HEK293T (cell line): ENCODE measurements around the gene HOXD11.

Experiments used
- CTCF ChIA-PET: fragments of 350-600 bp; formaldehyde crosslinking; extraction: SDS; loops from one replicate; lab custom pipeline; 2021; ENCODE audit warnings: antibody characterized with exemption, inconsistent platforms; lab: Yijun Ruan, JAX
- POLR2A ChIA-PET: fragments of 350-600 bp; formaldehyde crosslinking; extraction: SDS; loops from one replicate; lab custom pipeline; 2020; ENCODE audit warnings: antibody characterized with exemption, inconsistent platforms; lab: Yijun Ruan, JAX
- DNase-seq: peaks from one replicate; pipeline ENCODE4 v3.0.0; 2012; ENCODE audit warnings: mixed read lengths; ENCODE audit errors: extremely low spot score
- ARNT ChIP-seq: fragments of 450-650 bp; IDR thresholded peaks from 2 replicates; pipeline ENCODE4 v1.6.1; 2017; ENCODE audit warnings: mild to moderate bottlenecking
- BHLHE40 ChIP-seq: fragments of 450-650 bp; IDR thresholded peaks from 2 replicates; pipeline ENCODE4 v1.6.1; 2016; ENCODE audit warnings: mild to moderate bottlenecking, moderate library complexity, borderline replicate concordance
- CTBP1 ChIP-seq: fragments of 450-650 bp; IDR thresholded peaks from 2 replicates; pipeline ENCODE4 v1.6.1; 2016; ENCODE audit warnings: borderline replicate concordance
- ELF4 ChIP-seq: fragments of 450-650 bp; IDR thresholded peaks from 2 replicates; pipeline ENCODE4 v1.6.1; 2017; ENCODE audit warnings: antibody characterized with exemption
- FOXA1 ChIP-seq: fragments of 450-650 bp; IDR thresholded peaks from 2 replicates; pipeline ENCODE4 v1.6.1; 2016; ENCODE audit warnings: mild to moderate bottlenecking
- FOXK2 ChIP-seq: fragments of 450-650 bp; IDR thresholded peaks from 2 replicates; pipeline ENCODE4 v1.6.1; 2016; ENCODE audit warnings: mild to moderate bottlenecking
- FOXM1 ChIP-seq: fragments of 450-650 bp; IDR thresholded peaks from 2 replicates; pipeline ENCODE4 v1.6.1; 2017; ENCODE audit warnings: mild to moderate bottlenecking, borderline replicate concordance
- HDGF ChIP-seq: fragments of 450-650 bp; IDR thresholded peaks from 2 replicates; pipeline ENCODE4 v1.6.1; 2017; ENCODE audit warnings: antibody characterized with exemption, borderline replicate concordance
- L3MBTL2 ChIP-seq: fragments of 450-650 bp; conservative IDR thresholded peaks from 2 replicates; pipeline ENCODE4 v1.6.1; 2016; ENCODE audit warnings: mild to moderate bottlenecking
- LEF1 ChIP-seq: fragments of 450-650 bp; IDR thresholded peaks from 2 replicates; pipeline ENCODE4 v1.6.1; 2017; ENCODE audit warnings: mild to moderate bottlenecking, borderline replicate concordance
- NFRKB ChIP-seq: fragments of 450-650 bp; IDR thresholded peaks from 2 replicates; pipeline ENCODE4 v1.6.1; 2016; ENCODE audit warnings: mild to moderate bottlenecking, moderate library complexity
- SP1 ChIP-seq: fragments of 450-650 bp; IDR thresholded peaks from 2 replicates; pipeline ENCODE4 v1.6.1; 2017
- SUZ12 ChIP-seq: fragments of 450-650 bp; IDR thresholded peaks from 2 replicates; pipeline ENCODE4 v1.6.1; 2016; ENCODE audit warnings: mild to moderate bottlenecking
- TARDBP ChIP-seq: fragments of 450-650 bp; IDR thresholded peaks from 2 replicates; pipeline ENCODE4 v1.6.1; 2016
- ZNF384 ChIP-seq: fragments of 450-650 bp; IDR thresholded peaks from 2 replicates; pipeline ENCODE4 v1.6.1; 2016
- TF ChIP-seq, protein P1 (sequence below): fragments of 450-650 bp; IDR thresholded peaks from 2 replicates; pipeline ENCODE4 v1.6.1; 2016

HOXD11 gene

DNA sequence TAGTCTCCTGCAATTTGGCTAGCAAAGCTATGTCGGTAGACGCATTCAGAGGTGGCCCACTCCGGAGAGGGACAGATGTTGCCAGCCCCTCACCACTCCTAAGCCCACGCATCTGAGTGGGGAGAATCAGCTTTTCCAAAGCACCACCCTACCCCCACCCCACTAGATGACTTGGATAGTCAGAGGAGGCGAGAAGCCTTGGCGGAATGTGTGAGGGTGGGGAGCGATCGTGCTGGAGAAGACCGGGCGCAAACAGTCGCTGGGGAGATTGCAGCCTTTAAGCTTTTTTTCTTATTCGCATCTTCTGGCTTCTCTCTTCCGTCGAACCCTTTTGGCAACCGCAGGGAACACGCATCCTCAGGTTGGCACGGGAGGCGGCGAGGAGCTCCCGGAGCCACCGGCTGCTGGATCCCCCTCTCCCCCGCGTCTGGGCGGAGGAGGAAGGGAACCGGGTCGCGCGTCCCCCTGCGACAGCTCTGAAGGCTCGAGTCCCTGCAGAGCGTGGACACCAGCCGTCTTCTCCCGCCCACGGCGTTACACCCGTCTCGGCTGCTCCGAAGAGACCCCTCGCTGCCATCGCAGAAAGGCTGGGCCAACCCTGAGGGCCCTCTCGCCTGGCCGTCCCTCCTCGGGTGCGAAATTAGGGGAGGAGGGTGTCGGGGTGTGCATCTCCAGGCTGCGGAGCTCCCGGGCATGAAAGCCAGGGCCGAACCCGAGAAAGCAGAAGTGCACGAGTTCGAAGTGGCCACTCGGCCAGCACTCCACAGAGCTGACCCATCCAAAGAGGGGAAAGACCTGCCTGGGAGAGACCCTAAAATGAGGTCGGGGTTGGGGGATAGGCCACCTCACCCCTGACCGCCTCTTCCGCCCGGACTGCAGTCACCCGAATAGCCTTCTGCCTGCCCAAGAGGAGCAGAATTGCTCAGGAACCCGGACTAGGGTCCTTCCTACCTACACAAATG, 35.5 kb upstream of the HOXD11 start:
- ChIA-PET POLR2A (no interaction called here), CTCF (interaction anchor here (0.6 kb wide), 1 partner anchor 264 kb away, joined by 6 read pairs; no protein-coding TSS in a partner anchor)
- DNase-seq, result no peak
- TF ChIP-seq FOXA1 (no peak), L3MBTL2 (no peak), LEF1 (no peak), SUZ12 (no peak), ZNF384 (no peak), HDGF (no peak), TARDBP (no peak), BHLHE40 (no peak)

DNA sequence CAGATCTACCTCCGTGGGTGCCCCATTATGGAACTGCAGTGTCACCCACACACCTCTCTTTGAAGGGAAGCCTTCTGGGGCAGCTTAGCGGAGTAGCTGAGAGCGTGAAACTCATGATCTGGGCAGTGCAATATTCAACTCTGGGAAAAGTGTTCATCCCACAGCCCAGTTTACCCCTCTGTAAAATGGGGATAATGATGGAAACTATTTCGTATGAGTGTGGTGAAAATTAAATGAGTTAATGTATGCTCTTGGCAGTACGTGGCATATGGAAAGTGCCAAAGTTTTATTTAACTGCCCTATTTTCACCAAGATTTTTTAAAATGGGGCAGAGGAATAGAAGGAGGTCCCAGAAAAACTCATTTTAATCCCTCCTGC, 34.8 kb upstream of the HOXD11 start:
- TF ChIP-seq SP1, result no peak
- no peak for TF ChIP-seq FOXA1
- DNase-seq, result no peak
- ChIA-PET POLR2A (no interaction called here), CTCF (no interaction called here)

DNA sequence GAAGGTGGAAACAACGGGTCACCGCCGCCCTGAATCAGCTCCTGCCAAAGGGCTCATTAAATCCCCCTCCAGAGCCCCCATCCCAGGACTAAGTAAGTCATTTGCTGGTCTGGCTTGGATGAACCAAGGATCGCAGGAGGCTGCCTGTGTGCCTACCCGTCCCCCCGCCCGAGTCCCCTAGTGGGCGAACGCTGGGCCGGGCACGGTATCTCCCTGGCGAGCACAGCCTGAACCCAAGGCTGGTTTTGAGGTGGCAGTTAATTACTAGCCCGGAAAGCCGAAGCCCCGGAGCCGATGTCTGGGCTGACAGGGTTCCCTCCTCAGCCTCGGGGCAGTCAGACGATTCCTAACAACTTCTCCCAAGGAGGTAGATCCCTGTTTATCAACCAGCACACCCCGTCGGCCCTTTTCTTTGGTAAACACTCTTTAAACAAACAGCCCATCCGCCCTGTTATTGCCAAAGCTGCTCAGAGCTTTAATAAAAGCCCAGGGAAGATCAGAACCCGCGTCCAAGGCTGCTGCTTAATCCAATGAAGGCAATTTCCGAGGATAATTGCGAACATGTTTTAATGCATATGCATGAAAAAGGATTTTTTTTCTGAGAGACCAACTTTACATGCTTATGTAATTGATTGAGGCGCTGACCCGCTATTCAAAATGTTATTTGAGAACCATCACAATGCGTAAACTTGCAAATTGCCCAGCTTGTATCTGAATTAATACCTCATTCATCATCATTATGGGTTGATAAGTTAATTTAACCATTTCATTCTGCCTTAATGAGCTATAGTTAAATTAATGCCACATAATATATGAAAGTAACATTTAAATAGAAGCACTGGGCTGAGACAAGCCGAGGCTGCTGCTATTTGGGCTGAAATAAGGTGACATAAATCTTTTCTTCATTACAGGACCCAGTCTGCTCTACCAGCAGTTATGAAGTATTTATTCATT, 33.9 kb upstream of the HOXD11 start:
- CTCF ChIA-PET, result no interaction called here
- TF ChIP-seq, protein P1, sequence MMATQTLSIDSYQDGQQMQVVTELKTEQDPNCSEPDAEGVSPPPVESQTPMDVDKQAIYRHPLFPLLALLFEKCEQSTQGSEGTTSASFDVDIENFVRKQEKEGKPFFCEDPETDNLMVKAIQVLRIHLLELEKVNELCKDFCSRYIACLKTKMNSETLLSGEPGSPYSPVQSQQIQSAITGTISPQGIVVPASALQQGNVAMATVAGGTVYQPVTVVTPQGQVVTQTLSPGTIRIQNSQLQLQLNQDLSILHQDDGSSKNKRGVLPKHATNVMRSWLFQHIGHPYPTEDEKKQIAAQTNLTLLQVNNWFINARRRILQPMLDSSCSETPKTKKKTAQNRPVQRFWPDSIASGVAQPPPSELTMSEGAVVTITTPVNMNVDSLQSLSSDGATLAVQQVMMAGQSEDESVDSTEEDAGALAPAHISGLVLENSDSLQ, result peak; percentile 48; the same call in 1 of the 2 replicates
- TF ChIP-seq L3MBTL2 (no peak), ZNF384 (no peak), LEF1 (no peak)
- POLR2A ChIA-PET, result no interaction called here
- no peak for DNase-seq

DNA sequence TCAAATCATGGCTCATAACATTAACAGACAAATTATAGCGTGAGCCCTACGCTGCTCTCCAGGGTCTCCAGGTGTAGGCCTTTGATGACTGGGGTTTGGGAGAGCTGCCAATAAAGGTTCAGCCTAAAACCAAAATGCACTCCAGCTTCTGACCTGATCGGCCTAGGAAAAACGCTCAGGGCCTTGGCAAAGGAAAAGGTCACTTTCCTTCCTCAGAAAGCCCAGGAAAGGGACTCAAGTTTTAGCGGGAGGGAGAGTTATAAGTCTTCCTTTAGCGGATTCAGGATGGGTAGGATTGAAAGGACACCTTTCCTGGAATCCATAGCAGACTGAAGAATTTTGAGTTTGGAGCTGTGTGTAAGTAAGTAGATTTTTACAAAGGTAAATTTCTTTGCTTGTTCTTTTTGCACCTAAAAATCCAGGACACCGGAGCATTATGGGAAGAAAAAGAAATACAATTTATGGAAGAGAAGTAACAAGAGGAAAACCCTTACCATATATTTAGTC, 32.1 kb upstream of the HOXD11 start:
- TF ChIP-seq TARDBP (no peak), FOXK2 (no peak), FOXM1 (no peak), SP1 (no peak), NFRKB (no peak), ZNF384 (no peak), HDGF (no peak)
- TF ChIP-seq, protein P1, result no peak
- CTCF ChIA-PET, result no interaction called here
- POLR2A ChIA-PET, result no interaction called here
- no peak for DNase-seq

DNA sequence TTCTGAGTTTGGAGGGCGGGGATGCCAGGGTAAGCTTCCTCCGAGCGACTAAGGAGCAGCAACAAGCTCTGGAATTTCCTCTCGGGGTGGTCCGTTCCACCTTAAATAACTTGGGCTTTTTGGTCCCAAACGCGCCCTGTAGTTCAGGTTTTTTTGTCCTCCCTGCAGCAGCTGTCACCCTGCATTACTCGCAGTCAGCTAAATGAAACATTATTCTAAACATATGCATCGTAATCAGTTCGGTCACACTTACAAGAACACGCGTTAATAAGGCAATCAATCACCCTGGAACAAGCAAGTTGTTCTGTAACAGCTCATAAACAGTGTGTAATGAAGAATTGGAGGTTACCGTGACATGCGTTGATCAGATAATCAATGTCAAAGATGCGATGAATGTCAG, 31.6 kb upstream of the HOXD11 start:
- CTCF ChIA-PET, result no interaction called here
- no peak for TF ChIP-seq TARDBP
- TF ChIP-seq, protein P1, result no peak
- no peak for TF ChIP-seq FOXA1
- no peak for TF ChIP-seq HDGF
- TF ChIP-seq CTBP1, result no peak
- TF ChIP-seq ELF4, result no peak
- no peak for TF ChIP-seq SUZ12
- TF ChIP-seq NFRKB, result no peak
- TF ChIP-seq BHLHE40, result no peak
- no peak for TF ChIP-seq L3MBTL2
- no peak for TF ChIP-seq ARNT
- TF ChIP-seq LEF1, result no peak
- no peak for TF ChIP-seq FOXM1
- TF ChIP-seq FOXK2, result no peak
- TF ChIP-seq ZNF384, result no peak
- TF ChIP-seq SP1, result no peak
- no peak for DNase-seq
- POLR2A ChIA-PET, result no interaction called here

DNA sequence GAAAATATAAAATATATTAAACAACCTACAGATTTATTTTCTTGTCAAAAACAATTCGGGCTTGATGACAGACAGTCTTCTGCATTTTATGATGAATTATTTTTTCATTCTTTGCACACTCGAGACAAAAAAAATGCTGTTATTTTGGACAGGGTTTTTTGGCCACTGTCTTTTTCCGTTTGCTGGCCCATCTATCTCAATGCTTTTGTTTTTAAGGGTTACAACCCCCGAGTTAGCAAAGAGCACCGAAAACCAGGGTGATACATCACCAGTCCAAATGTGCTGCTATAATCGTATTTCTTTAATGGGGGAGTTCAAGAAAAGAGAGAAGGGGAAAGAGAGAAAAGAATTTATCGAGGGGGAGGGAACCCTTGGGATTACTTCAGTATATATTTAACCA, 31.0 kb upstream of the HOXD11 start:
- POLR2A ChIA-PET, result no interaction called here
- CTCF ChIA-PET, result no interaction called here
- TF ChIP-seq LEF1 (no peak), L3MBTL2 (no peak), SUZ12 (no peak), FOXM1 (no peak), HDGF (no peak), FOXA1 (no peak), SP1 (no peak), NFRKB (no peak), ARNT (no peak), ELF4 (no peak), FOXK2 (no peak), CTBP1 (no peak), TARDBP (no peak), BHLHE40 (no peak), ZNF384 (no peak)
- TF ChIP-seq, protein P1, result no peak
- DNase-seq, result no peak
